ENCODE data around the gene MPG.

The MPG gene

GRCh38 chr16:66309-67182, 11.5 kb upstream of the MPG start:
- DNase-seq = no peak

GRCh38 chr16:67183-67791, 10.7 kb upstream of the MPG start:
- DNase-seq = no peak

- DNase-seq = no peak
Measured at GRCh38 chr16:67884-68789, 9.9 kb upstream of the MPG start.

- no peak for DNase-seq
Measured at GRCh38 chr16:69181-69580, 8.8 kb upstream of the MPG start.

GRCh38 chr16:71210-71539, 6.8 kb upstream of the MPG start:
- DNase-seq = no peak

GRCh38 chr16:71540-72401, 6.3 kb upstream of the MPG start:
- DNase-seq = no peak

GRCh38 chr16:72561-73548, 5.2 kb upstream of the MPG start, which contains the start of gene RHBDF1:
TSS of gene RHBDF1 (minus strand) at chr16:72631. CDS start at chr16:65015, 7,616 bp downstream.
- no peak for DNase-seq

- no peak for DNase-seq
Measured at GRCh38 chr16:74051-74746, 3.8 kb upstream of the MPG start.

- no peak for DNase-seq
Measured at GRCh38 chr16:74747-75334, 3.2 kb upstream of the MPG start.

GRCh38 chr16:75580-76501, 2.2 kb upstream of the MPG start:
- no peak for DNase-seq

GRCh38 chr16:76535-77272, 1.3 kb upstream of the MPG start:
- peak; percentile 28 for DNase-seq

- DNase-seq = peak; percentile 57
Measured at GRCh38 chr16:77273-77806, 685 bp upstream of the MPG start.

- peak; percentile 28 for DNase-seq
Measured at GRCh38 chr16:78444-79150, 572 bp downstream of the MPG start.

GRCh38 chr16:79151-80054, 1.4 kb downstream of the MPG start:
- DNase-seq = no peak

- no peak for DNase-seq
Measured at GRCh38 chr16:83060-83603, 5.1 kb downstream of the MPG start.
